Measurements from ENCODE around the gene KLHDC2.
"Not testable (repeated sequence)": the region's sequence is repeated elsewhere in the genome, so short reads cannot be mapped to it uniquely, and the experiment has no call there.

The KLHDC2 gene

DNA sequence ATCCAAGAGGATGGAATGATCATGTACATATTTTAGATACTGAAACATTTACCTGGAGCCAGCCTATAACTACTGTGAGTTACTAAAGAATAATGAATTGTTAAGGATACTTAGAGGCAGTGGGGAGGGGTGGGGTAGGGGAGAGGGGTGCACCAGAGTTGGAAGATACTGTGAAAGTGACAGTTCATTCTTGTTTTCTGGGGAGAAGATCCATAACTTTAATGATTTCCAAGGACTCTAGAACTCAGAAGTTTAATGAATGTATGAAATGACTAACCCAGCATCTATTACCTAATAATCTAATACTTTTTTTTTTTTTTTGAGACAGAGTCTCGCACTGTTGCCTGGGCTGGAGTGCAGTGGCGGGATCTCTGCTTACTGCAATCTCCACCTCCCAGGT, 10.5 kb downstream of the KLHDC2 start:
- no peak for DNase-seq (ENCODE audit: low read depth in 2 of 2)

DNA sequence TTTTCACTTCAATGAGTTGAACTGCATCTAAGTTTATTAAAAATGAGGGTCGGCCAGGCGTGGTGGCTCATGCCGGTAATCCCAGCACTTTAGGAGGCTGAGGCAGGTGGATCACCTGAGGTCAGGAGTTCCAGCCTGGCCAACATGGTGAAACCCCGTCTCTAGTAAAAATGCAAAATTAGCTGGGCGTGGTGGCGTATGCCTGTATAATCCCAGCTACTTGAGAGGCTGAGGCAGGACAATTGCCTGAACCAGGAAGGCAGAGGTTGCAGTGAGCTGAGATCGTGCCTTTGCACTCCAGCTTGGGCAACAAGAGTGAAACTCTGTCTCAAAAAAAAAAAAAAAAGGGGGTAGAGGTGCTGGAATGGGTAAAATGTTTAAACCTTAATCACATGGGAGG, 13.1 kb downstream of the KLHDC2 start:
- DNase-seq (ENCODE audit: low read depth in 2 of 2), result not testable (repeated sequence)

DNA sequence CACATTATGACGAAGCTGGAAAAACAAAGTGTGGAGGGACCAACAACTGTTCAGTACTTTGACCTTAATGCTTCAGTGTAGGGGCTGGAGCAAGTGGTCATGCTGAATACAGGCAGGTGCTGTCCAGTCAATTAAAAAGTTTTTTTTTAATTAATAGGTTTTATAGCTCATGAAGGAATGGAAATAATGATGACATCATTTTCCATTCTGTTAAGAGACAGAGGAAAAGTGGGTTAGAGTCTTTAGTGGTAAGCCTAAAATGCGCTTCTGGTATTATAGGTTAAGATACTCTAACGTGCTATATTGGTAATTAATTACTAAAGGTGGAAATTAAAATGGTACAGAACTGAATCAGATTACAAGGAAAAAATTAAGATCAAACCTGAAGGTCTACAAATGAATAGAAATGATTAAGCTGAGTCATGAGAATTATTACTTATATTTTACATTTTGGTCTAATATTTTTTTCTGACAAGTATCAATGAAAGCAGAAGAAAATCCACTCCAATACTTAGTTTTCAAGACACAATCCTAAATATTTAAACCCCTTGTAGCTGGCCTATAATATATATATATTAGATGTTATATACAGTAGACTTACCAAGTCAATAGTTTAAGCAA, 15.6 kb downstream of the KLHDC2 start:
- no peak for DNase-seq (ENCODE audit: low read depth in 2 of 2)

DNA sequence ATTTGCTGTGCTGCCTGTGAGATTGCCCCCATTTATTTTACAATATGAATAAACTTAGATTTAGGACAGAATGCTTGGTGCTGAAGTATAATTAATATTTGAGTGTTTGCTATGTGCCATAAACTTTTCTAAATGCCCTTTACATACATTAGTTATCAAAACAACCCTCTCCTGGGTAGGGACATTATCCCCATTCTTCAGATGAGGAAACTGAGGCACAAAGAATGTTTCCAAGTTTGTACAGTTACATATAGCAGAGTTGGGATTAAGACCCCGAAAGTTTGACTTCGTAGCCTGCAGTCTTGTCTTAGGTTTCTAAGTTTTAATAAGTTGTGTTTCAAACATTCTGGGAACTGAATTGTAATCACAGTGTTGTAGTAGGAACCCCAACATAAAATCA, 18.4 kb downstream of the KLHDC2 start:
- no peak for DNase-seq (ENCODE audit: low read depth in 2 of 2)

DNA sequence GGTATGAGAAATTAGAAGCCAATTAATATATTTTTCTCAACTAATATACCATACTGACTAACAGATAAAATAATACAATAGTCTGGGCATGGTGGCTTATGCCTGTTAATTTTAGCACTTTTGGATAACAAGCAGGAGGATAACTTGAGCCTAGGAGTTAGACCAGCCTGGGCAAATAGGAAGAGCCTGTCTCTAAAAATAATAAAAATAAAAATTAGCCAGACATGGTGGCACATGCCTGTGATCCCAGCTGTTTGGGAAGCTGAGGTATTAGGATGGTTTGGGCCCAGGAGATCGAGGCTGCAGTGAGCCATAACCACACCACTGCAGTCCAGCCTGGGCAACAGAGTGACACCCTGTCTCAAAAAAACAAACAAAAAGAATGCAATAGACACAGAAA, 24.7 kb downstream of the KLHDC2 start:
- no peak for DNase-seq (ENCODE audit: low read depth in 2 of 2)

DNA sequence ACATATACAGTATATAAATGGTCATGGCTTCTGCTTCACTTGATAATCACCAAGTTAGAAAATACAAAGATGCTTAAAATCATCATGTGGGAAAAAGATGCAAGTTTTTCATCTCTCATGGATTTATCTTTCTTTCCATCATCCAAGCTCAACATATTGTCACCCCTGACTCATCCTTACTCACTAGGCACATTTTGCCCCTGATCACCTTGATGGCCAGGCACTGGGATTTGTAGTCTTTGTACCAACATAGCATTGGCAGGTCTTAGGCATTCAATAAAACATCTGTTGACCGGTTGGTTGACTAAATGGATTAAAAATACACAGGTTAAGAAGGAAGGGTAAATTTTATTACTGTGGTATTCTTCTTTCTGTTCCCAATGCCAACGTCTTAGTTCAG, 28.1 kb downstream of the KLHDC2 start:
- no peak for DNase-seq (ENCODE audit: low read depth in 2 of 2)

DNA sequence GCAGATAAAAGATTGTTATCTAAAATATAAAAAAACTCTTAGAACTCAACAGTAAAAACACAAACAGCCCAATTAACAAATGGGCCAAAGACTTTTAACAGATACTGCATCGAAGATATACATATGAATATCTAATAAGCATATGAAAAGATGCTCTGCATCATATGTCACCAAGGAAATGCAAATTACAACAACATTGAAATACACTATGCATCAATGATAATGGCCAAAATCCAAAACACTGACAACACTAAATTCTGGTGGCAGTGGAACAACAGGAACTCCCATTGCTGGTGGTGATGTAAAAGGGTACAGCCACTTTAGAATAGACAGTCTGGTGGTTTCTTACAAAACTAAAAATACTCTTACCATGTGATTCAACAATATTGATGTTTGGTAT, 40.8 kb downstream of the KLHDC2 start:
- no peak for DNase-seq (ENCODE audit: low read depth in 2 of 2)

DNA sequence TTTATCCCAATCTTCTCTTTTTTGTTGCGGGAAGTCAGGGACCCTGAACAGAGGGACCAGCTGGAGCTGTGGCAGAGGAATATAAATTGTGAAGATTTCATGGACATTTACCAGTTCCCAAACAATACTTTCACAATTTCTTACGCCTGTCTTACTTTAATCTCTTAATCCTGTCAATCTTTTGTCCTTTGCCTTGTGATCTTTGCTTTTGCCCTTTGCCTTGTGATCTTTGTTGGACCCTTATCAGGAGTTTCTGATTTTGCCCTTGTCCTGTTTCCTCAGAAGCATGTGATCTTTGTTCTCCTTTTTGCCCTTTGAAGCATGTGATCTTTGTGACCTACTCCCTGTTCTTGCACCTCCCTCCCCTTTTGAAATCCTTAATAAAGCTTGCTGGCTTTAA, 48.2 kb downstream of the KLHDC2 start:
- DNase-seq (ENCODE audit: low read depth in 2 of 2), result not testable (repeated sequence)

DNA sequence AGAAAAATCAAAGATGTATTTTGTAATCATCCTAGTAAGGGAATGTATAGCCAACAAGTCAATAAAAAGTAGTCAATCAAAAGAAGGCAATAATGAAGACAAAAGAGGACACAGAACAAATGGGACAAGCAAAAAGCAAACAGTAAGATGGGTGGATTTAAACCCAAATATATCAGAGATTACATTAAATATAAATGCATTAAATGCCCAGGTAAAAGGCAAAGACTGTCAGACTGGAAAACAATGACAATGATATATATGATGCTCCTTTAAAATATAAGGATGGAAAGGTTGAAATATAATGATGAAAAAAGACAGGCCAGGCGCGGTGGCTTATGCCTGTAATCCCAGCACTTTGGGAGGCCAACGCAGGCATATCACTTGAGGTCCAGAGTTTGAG, 48.9 kb downstream of the KLHDC2 start:
- no peak for DNase-seq (ENCODE audit: low read depth in 2 of 2)

DNA sequence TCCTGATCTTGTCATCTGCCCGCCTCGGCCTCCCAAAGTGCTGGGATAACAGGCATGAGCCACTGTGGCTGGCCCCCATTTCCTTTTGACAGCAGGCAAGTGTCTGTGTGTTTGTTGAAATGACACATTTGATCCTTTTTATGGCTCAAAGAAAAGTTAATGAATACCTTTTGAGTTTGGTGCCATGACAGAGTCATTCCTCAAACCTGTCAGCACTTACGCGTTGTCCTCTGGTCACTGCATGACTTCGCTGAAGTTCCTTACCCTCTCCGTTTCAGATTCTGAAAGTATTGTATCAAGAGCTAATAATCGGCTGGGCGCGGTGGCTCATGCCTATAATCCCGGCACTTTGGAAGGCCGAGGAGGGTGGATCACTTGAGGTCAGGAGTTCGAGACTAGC, 52.2 kb downstream of the KLHDC2 start:
- DNase-seq (ENCODE audit: low read depth in 2 of 2), result no peak

DNA sequence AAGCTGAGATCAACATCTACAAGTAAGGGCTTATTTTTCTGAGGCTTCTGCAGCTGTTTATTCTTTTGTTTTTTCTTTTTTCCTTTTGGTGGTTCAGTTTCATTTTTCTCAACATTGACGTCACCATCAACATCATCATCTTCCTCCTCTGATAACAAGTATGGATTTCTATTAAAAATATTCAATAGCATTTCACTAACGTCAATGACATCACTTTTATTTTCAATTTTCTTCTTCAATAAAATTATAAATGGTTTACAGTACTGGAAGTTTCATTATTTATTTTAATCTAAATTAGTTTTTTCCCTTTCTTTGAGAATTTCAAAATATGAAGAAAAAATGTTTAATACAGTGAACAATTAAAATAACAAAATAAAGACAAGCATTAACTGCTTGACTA, 60.7 kb downstream of the KLHDC2 start:
- DNase-seq (ENCODE audit: low read depth in 2 of 2), result no peak

Measured in stimulated activated CD4-positive, alpha-beta T cell treated with anti-CD3 and anti-CD28 coated beads, Interleukin-15, amount 100 ng/mL, for 48 hours (primary cell).